HG02852 (cell line): ENCODE results near the gene IFNL1.
"Not testable (repeated sequence)": the region's sequence is repeated elsewhere in the genome, so short reads cannot be mapped to it uniquely, and the experiment has no call there.

Experiments used
- ATAC-seq: cut with Tn5 transposase; IDR thresholded peaks from one replicate; pipeline ENCODE4 v1.9.1; 2021; ENCODE audit warnings: mild to moderate bottlenecking, moderate library complexity; ENCODE audit not compliant: unreplicated experiment

Gene IFNL1

DNA sequence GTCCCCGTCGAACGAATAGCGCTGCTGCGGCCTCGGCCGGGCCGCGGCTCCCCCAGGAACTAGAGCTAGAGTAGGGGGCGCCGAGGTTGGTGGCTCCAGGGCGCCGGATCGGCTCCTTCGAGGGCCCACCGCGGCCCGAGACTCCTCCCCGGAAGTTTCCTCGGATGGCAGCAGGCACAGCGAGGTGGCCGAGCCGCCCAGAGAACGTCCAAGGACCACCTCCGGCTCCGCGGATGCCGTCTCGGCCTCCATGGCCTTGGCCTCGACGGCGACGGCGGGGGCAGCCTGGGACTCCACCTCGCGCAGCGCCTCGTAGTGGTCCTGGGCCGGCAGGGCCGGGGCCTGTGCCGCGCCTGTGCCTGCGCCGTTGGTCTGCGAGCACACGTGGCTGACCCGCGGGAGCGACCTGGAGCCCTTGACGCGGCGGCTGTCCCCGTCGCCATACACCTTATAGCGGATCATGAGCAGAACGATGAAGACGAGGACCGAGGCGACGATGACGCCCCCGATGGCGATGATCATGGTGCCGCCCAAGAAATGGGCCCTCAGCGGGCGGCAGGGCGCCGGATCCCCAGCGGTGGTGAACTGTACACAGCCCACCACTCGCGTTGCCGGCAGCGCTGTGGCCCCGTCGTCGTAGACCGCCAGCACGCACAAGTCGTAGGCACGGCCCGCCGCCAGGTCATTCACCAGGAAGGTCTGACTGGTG lies 11.8 kb downstream of the IFNL1 start:
- ATAC-seq, result no peak

DNA sequence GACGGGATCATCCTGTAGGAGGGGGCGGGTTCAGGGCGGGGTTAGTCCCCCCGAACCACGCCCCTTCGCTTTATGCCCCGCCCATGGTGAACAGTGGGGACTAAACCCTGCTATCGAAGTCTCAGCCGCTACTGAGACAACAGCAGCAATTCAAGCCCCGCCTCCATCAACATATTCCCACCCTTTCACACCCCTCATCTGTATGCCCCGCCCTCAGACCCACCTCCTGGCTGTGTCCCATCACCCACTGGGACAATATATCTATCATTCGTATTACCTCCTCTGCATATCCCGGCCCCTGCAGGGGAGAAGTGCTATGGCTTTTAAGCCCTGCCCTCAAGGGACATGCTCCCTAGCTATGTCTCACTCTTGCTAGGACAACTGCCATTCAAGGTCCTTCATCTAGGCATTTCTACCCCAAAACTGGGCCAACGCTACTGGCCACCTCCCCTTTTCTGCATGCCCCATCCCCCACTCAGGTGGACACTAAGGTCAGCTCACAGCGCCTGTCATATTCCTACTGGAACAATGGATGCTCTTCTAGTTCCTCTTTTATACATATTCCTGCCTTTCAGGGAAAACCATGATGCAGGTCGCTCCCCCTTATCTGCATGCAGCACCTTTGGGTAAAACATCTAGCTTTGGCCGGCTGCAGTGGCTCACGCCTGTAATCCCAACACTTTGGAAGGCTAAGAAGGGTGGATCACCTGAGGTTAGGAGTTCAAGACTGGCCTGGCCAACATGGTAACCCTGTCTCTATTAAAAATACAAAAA lies 12.5 kb downstream of the IFNL1 start:
- no peak for ATAC-seq

DNA sequence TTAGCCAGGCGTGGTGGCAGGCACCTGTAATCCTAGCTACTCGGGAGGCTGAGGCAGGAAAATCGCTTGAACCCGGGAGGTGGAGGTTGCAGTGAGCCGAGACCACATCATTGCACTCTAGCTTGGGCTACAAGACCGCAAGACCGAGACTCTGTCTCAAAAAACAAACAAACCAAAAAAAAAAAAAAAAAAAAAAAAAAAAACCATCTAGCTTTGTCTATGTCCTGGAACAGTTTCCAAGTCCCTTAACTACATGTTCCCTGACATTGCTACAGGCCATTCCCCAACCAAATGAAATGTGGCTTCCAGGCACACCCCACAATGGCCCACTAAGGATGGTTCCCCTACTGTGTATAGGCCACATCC lies 13.1 kb downstream of the IFNL1 start:
- ATAC-seq, result not testable (repeated sequence)

DNA sequence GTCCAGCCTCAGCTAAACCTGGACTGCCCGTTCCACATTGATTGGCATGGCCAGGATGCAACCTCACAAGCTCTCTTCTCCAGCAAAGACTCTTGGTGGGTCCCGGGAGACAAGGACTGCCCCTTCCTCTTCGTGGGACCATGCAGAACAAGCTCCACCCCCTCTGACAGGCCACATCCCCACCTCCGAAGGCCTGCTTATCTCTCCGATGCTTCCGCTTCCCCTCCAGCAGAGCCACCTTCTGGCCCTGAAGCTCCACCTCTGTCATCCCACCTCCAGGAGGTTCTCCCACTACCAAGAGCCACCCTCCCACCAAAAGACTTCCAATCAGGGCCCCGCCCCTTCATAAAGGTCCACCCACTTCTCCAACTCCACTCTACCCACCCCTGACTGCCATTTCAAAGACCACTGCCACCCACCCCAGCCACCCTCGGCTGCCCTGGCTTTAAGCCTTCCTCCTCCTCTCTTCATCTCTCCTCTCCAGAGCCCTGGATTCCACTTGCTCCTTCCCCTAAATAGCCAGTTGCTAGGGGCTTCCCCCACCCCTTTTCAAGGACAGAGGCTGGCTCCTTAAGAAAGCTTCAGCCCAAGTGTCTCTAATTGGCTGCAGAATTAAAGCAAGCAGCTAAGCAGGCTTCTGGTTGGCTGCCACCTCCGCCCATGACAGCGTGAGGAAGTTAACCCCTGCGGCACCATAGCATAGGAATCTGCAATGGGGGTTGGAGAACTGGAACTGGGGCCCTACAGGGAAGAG lies 14.5 kb downstream of the IFNL1 start:
- no peak for ATAC-seq

DNA sequence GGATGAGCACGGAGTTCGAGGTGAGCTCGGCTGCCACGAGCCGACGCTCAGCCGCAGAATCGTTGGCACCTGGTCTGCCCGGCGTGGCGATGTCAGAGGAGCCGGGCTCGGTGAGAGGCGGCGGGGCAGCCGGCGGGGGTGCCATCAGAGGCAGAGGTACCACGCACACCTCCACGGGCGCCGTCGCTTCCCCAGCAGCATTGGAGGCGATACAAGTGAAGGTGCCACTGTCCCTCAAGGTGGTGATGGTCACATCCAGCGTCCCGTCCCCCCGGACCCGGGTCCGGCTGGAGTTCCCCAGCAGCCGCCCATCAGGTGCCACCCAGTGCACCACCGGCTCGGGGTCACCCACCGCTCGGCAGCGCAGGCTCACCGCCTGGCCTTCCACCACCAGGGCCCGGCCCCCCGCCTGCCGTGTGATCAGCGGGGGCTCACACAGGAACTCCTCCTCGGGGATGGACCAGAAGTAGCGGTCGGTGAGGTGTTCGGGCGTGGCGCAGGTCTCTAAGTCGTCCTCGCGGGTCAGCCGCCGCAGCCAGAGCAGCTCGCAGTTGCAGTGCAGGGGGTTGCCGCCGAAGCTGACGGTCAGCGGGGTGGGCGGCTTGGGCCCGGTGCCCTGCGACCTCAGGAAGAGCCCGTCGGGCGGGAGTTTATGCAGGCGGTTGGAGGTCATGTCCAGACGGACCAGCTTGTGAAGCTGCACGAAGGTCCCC lies 18.0 kb downstream of the IFNL1 start:
- no peak for ATAC-seq

DNA sequence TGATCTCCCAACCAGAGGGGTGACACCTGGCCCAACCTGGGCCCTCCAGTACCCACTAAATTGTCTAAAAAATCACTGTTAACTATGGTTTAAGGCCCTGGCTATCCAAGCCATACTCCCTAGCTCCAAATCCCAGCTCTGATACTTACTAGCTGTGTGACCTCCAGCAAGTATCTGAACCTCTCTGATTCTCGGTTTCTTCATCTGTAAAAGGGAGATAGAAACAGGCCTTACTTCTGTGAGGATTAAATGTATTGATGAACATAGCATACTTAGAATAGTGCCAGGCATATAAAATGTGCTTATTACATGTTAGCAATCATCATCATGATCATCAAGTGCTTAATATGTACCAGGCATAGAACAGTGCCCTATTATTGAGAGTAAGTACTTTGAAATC lies 19.7 kb downstream of the IFNL1 start:
- ATAC-seq, result no peak

DNA sequence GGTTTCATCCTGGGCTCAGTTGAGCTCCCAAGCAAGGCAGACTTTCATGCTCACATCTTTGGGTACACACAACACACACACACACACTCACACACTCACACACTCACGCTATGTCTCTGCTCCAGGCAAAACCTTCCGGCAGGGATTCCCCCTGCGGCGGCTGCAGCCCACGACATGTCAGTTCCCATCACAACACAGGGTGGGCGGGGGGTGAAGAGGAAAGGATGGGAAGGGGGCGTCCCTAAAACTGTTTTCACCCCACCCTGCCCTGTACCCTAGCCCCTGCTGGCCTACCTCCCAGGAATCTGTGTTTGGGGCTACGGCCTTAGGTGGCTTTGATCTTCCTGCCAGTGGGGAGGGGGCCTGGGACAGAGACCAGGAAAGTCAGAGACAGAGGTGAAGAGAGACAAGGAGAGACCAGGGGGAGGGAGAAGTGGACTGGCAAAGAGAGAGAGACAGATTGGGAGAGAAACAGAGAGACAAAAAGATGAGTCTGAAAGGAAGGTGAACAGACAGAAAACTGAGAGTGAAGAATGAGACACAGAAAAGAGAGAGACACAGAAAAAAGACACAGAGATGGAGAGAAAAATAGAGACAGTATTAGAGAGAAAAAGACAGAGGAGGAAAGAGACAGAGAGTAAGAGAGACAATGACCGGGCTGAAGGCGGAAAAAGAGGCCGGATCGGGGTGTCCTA lies 20.6 kb downstream of the IFNL1 start:
- ATAC-seq, result no peak

GRCh38 chr19:39317476-39317875 lies 21.3 kb downstream of the IFNL1 start:
- ATAC-seq, result no peak

DNA sequence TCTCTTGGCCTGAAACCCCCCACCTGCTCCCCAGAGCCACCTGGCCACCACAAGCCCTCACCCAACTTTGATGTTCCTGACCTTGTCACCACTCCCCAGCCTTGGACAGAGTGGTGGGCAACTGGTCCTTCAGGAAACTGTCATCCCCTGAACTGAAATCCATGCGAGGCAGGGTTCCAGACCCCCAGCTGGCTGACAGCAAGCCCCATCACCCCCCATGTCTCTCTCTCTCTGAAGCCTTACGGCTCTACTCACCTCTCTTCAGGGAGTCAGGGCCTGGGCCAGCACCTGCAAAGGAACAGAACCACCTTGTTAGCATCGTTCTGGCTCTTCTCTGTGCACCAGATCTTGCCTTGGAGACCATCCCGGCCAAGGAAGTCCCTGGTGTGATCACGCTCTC lies 21.9 kb downstream of the IFNL1 start:
- no peak for ATAC-seq

DNA sequence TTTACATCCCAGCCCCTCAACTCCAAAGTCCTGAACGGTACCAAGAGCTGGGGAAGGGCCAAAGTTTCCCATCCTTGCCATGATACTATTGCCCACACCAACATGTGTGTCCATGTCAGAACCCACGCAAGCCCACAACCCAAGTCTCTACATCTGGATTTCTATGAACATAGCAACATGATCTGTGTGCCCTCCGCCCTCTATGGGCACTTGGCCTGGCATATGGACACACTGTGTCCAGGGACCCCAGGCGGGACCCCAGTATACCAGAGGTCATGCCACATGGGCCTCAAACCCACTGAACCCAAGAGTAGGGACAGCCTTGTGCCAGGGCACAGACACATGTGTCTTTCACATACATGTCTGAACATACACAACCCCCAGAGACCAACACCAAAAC lies 22.5 kb downstream of the IFNL1 start:
- no peak for ATAC-seq

- ATAC-seq, result no peak
Observed at GRCh38 chr19:39319098-39319891, 23.1 kb downstream of the IFNL1 start.

DNA sequence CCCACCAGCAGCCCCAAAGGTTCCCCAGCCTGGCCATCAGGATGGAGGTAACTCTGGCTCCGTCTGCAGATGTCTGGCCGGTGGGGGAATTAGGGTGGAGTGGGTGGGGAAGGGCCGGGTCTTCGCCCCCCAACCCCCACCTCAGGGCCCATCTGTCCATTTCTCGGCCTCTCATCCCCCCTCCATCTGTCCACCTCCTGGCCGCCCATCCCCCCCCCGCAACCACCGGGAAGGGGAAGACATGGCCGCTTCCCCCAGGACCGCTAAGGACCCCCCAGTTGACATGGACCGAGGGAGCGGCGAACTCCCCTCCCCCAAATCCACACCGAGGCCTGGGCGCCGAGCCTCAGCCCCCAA lies 23.7 kb downstream of the IFNL1 start:
- no peak for ATAC-seq

DNA sequence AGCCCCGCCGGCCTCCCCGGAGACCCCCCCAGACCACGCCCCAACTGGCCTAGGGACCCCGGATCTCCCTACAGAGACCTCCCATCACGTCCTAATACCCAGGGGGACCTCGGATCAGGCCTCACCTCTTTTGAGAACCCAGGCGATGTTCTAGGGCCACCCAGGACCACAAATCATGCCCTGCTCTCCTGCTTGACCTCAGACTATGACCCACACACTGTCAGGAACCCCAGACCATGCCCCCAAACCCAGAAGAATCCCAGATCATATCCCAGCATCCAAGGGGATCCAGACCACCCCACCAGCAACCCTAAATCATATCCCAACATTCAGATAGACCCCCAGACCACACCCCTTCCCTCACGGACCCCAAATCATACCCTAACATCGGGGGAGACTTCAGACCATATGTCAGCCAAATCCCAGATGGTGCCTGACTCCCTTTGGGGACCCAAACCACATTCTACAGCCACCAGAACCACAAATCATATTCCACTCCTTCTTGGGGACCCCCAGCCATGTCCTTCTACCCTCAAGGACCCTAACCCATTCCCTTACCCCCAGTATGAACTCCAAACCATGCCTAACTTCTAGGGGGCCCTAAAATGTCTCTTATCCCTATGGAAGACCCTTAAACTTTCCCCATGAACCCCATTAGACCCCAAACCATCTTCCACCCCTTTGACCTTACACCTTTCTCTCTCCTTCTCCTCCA lies 25.1 kb downstream of the IFNL1 start:
- no peak for ATAC-seq

DNA sequence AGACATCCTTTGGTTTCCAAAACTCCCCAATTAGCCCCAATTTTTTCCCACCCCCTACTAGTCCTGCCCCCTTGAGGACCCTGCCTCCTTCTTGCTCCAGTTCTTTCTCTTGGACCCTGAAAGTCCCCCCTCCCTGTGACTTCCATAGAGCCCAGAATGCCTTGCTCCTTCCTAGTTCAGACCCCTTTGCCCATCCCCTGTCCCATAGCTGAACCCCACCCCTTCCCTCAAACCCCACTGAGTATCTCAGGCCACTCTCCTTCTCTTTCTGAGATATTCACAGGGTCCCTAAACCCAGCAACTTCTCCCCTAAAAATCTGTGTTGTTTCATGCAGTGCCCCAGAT lies 25.6 kb downstream of the IFNL1 start:
- no peak for ATAC-seq

GRCh38 chr19:39324242-39324842 lies 28.1 kb downstream of the IFNL1 start:
- ATAC-seq, result no peak

DNA sequence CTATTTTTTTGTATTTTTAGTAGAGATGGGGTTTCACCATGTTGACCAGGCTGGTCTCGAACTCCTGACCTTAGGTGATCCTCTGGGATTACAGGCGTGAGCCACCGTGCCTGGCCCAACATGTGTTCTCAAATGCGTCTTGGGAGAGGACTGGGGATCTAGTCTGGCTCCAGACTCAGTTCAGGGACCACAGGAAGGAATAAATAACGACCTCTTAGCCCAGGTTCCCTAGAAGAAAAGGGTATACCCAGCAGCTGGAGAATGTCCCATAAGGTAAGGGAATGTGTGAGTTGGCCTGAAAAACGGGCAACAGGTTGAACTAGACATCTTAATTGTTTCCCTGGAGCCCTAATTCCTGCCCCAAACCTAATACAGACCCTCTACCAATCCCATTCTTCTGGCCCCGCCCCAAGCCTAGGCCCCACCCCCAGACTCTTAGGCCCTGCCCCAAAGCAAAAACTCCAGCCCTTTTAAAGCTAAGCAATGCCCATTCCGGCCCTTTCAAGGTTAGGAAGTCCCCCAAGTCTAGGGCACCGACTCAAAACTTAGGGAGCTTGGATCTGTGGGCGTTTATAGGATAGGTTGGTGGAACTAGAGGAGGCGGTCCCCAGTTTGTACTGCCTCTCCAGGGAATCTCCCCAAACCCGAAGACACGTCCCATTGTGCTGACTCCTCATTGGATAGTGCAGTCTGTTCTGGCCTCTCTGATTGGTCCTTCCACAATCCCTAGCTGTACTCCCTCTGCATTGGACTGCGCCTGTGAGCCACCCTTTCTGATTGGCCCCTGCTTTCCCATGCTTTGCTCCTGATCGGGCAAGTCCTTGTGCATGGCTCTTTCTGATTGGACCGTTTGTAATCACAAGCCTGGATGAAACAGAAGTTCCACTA lies 29.8 kb downstream of the IFNL1 start:
- no peak for ATAC-seq

GRCh38 chr19:39327363-39328045 lies 31.3 kb downstream of the IFNL1 start:
- no peak for ATAC-seq
